OCI-LY3 (cell line): ENCODE data around the gene WFIKKN2.

Source experiments
- H2AFZ ChIP-seq: fragments of 200-600, 300-600 bp; shearing (Covaris generic); 2 replicates; pipeline ENCODE4 v1.6.0; 2014; ENCODE audit warnings: antibody characterized with exemption, low read depth, low read length
- H3K27ac ChIP-seq: fragments of 200-600, 300-600 bp; sonication (generic); 2 replicates; pipeline ENCODE4 v1.5.1; 2014; ENCODE audit warnings: mild to moderate bottlenecking, low read length, moderate library complexity, mixed read lengths
- H3K27me3 ChIP-seq: fragments of 200-600, 300-600 bp; sonication (generic); 2 replicates; pipeline ENCODE4 v1.6.1; 2014; ENCODE audit warnings: low read depth, low read length, mixed read lengths
- H3K36me3 ChIP-seq: fragments of 200-600, 300-600 bp; sonication (generic); replicated peaks from 2 replicates; pipeline ENCODE3; 2014; ENCODE audit warnings: low read depth, low read length, mixed read lengths
- H3K4me1 ChIP-seq: fragments of 300-600, 200-600 bp; sonication (generic); 2 replicates; pipeline ENCODE4 v1.6.1; 2014; ENCODE audit warnings: low read length, mixed read lengths
- H3K4me2 ChIP-seq: fragments of 200-600, 300-600 bp; sonication (generic); 2 replicates; pipeline ENCODE4 v1.6.1; 2014; ENCODE audit warnings: low read length, mixed read lengths
- H3K4me3 ChIP-seq: fragments of 300-600, 200-600 bp; sonication (generic); 2 replicates; pipeline ENCODE4 v1.5.1; 2014; ENCODE audit warnings: antibody characterized with exemption, mild to moderate bottlenecking, low read length, moderate library complexity
- H3K79me2 ChIP-seq: fragments of 300-600, 200-600 bp; shearing (Covaris generic); 2 replicates; pipeline ENCODE4 v1.6.1; 2014; ENCODE audit warnings: mild to moderate bottlenecking, low read length, mixed read lengths
- H3K9ac ChIP-seq: fragments of 300-600, 200-600 bp; shearing (Covaris generic); 2 replicates; pipeline ENCODE4 v1.6.0; 2014; ENCODE audit warnings: mild to moderate bottlenecking, low read length, moderate library complexity
- H3K9me3 ChIP-seq: fragments of 200-600, 300-600 bp; shearing (Covaris generic); 2 replicates; pipeline ENCODE4 v1.6.1; 2014; ENCODE audit warnings: low read length, mixed read lengths; ENCODE audit not compliant: insufficient read depth
- H4K20me1 ChIP-seq: fragments of 200-600, 300-600 bp; sonication (generic); 2 replicates; pipeline ENCODE4 v1.6.1; 2016; ENCODE audit warnings: low read length, mixed read lengths; ENCODE audit not compliant: insufficient read depth
- CTCF ChIP-seq: fragments of 200-600, 300-600 bp; sonication (generic); IDR thresholded peaks from 2 replicates; pipeline ENCODE4 v1.5.1; 2014; ENCODE audit warnings: antibody characterized with exemption, low read length, low read depth
- EZH2phosphoT487 ChIP-seq: fragments of 200-600 bp; shearing (Covaris generic); IDR thresholded peaks from 2 replicates; pipeline ENCODE4 v1.6.1; 2018; ENCODE audit warnings: antibody characterized with exemption, mixed run types, low read depth

The WFIKKN2 gene

GRCh38 chr17:50829332-50829731 lies 6.1 kb upstream of the WFIKKN2 start:
- Histone ChIP-seq H3K4me2 (no peak overlapping the region), H3K9ac (no peak overlapping the region), H3K4me3 (no peak overlapping the region), H3K9me3 (no peaks in the 10 kb centered on the region), H2AFZ (no peak overlapping the region), H3K36me3 (no peaks in the 10 kb centered on the region), H3K27ac (no peak overlapping the region), H3K4me1 (no peaks in the 10 kb centered on the region), H3K79me2 (no peaks in the 10 kb centered on the region), H4K20me1 (no peaks in the 10 kb centered on the region), H3K27me3 (no peaks in the 10 kb centered on the region)
- TF ChIP-seq EZH2phosphoT487 (no peak), CTCF (no peak)

- Histone ChIP-seq H2AFZ (no peak overlapping the region), H3K9ac (no peak overlapping the region), H3K9me3 (no peaks in the 10 kb centered on the region), H3K27ac (no peak overlapping the region), H3K79me2 (no peaks in the 10 kb centered on the region), H3K27me3 (no peaks in the 10 kb centered on the region), H3K36me3 (no peaks in the 10 kb centered on the region), H3K4me3 (no peak overlapping the region), H3K4me2 (no peak overlapping the region), H3K4me1 (no peaks in the 10 kb centered on the region), H4K20me1 (no peaks in the 10 kb centered on the region)
- no peak for TF ChIP-seq EZH2phosphoT487
- TF ChIP-seq CTCF: no peak
Measured at GRCh38 chr17:50830352-50830751, 5.0 kb upstream of the WFIKKN2 start.

GRCh38 chr17:50830994-50831393 lies 4.4 kb upstream of the WFIKKN2 start:
- H3K4me1 ChIP-seq: no peaks in the 10 kb centered on the region
- H3K9ac ChIP-seq: no peak overlapping the region
- TF ChIP-seq EZH2phosphoT487 (no peak), CTCF (no peak)
- no peaks in the 10 kb centered on the region for H4K20me1 ChIP-seq
- no peaks in the 10 kb centered on the region for H3K36me3 ChIP-seq
- no peak overlapping the region for H2AFZ ChIP-seq
- H3K27ac ChIP-seq: no peak overlapping the region
- H3K4me2 ChIP-seq: no peak overlapping the region
- H3K27me3 ChIP-seq: no peaks in the 10 kb centered on the region
- no peak overlapping the region for H3K4me3 ChIP-seq
- no peaks in the 10 kb centered on the region for H3K9me3 ChIP-seq
- no peaks in the 10 kb centered on the region for H3K79me2 ChIP-seq

GRCh38 chr17:50831471-50831928 lies 3.9 kb upstream of the WFIKKN2 start:
- no peak overlapping the region for H3K9ac ChIP-seq

More at GRCh38 chr17:50831471-50831928, 3.9 kb upstream of the WFIKKN2 start:
- TF ChIP-seq EZH2phosphoT487 (no peak), CTCF (no peak)
- Histone ChIP-seq H3K27ac (no peak overlapping the region), H3K4me3 (no peak overlapping the region), H2AFZ (no peak overlapping the region), H3K4me2 (no peak overlapping the region), H3K36me3 (no peaks in the 10 kb centered on the region), H3K9me3 (no peaks in the 10 kb centered on the region), H3K27me3 (no peaks in the 10 kb centered on the region), H3K4me1 (no peaks in the 10 kb centered on the region), H4K20me1 (no peaks in the 10 kb centered on the region), H3K79me2 (no peaks in the 10 kb centered on the region)
